Measurements from ENCODE around the gene SDSL. TPM values are rescaled to one million over a fixed set of nuclear protein-coding genes. Genes with fewer than 3 reads are reported as not detected.

The SDSL gene
- total RNA-seq, 4 donors from 2014 or later, result 0.46 to 1.8 (median 1.4) TPM; not detected in 1

GRCh38 chr12:113478351-113479011 is 56.3 kb downstream of the SDSL start:
- TF ChIP-seq CTCF (IDR thresholded peaks at IDR 0.05), result no peak
- no peak for TF ChIP-seq POLR2A (IDR thresholded peaks at IDR 0.05)
- WGBS, 2 donors, result 4% methylated on average over 34 to 41 of the region's 41 CpGs
- intact Hi-C loops (cut with DNase I; ENCODE audit: low total_unique reads), result no loop called here
- no peak overlapping the region for H3K4me3 ChIP-seq (ENCODE audit: low read depth, poor library complexity, severe bottlenecking)
- no peak for DNase-seq (ENCODE audit: low spot score in 2 of 2)

GRCh38 chr12:113479216-113479589 is 57.0 kb downstream of the SDSL start:
- no peak for DNase-seq (ENCODE audit: low spot score in 2 of 2)
- 3% methylated on average over 11 of the region's 11 CpGs for WGBS, 2 donors
- TF ChIP-seq CTCF (IDR thresholded peaks at IDR 0.05) (no peak), POLR2A (IDR thresholded peaks at IDR 0.05) (no peak)
- no peak overlapping the region for H3K4me3 ChIP-seq (ENCODE audit: low read depth, poor library complexity, severe bottlenecking)
- intact Hi-C loops (cut with DNase I; ENCODE audit: low total_unique reads), result no loop called here

- WGBS, 2 donors, result 3 to 5% methylated on average over 61 of the region's 61 CpGs
- H3K4me3 ChIP-seq (ENCODE audit: low read depth, poor library complexity, severe bottlenecking), result no peak overlapping the region
- intact Hi-C loops (cut with DNase I; ENCODE audit: low total_unique reads), result no loop called here
- no peak for DNase-seq (ENCODE audit: low spot score in 2 of 2)
- no peak for TF ChIP-seq POLR2A (IDR thresholded peaks at IDR 0.05)
These were observed 57.6 kb downstream of the SDSL start for GRCh38 chr12:113479590-113480335.

GRCh38 chr12:113480336-113480971 is 58.3 kb downstream of the SDSL start:
- intact Hi-C loops (cut with DNase I; ENCODE audit: low total_unique reads), result no loop called here
- WGBS, 2 donors, result 19 to 22% methylated on average over 9 of the region's 9 CpGs
- DNase-seq (ENCODE audit: low spot score in 2 of 2), result no peak

GRCh38 chr12:113482334-113482733 is 60.2 kb downstream of the SDSL start:
- no peak overlapping the region for H3K4me3 ChIP-seq (ENCODE audit: low read depth, poor library complexity, severe bottlenecking)
- 10% methylated on average over 1 of the region's 1 CpG for WGBS, 2 donors
- intact Hi-C loops (cut with DNase I; ENCODE audit: low total_unique reads), result no loop called here
- TF ChIP-seq POLR2A (IDR thresholded peaks at IDR 0.05) (no peak), CTCF (IDR thresholded peaks at IDR 0.05) (no peak)
- DNase-seq (ENCODE audit: low spot score in 2 of 2), result no peak

More at GRCh38 chr12:113480336-113480971, 58.3 kb downstream of the SDSL start:
- H3K4me3 ChIP-seq (ENCODE audit: low read depth, poor library complexity, severe bottlenecking), result no peak overlapping the region
- TF ChIP-seq CTCF (IDR thresholded peaks at IDR 0.05) (no peak), POLR2A (IDR thresholded peaks at IDR 0.05) (no peak)

- no peak for DNase-seq (ENCODE audit: low spot score in 2 of 2)
- intact Hi-C loops (cut with DNase I; ENCODE audit: low total_unique reads), result no loop called here
- WGBS, 2 donors, result 5 to 11% methylated on average over 2 of the region's 2 CpGs
- H3K4me3 ChIP-seq (ENCODE audit: low read depth, poor library complexity, severe bottlenecking), result no peak overlapping the region
- TF ChIP-seq CTCF (IDR thresholded peaks at IDR 0.05) (no peak), POLR2A (IDR thresholded peaks at IDR 0.05) (no peak)
These were observed 63.1 kb downstream of the SDSL start for GRCh38 chr12:113485330-113485729.
